Measurements from ENCODE around the gene WDR4.
"Not testable (repeated sequence)": the region's sequence is repeated elsewhere in the genome, so short reads cannot be mapped to it uniquely, and the experiment has no call there.

WDR4 gene

GRCh38 chr21:42852925-42853570, 26.3 kb downstream of the WDR4 start:
- H3K4me3 ChIP-seq (replicated peaks; ENCODE audit: low read depth, low read length): no peak overlapping the region
- DNase-seq (ENCODE audit: low read depth): no peak
- TF ChIP-seq, protein P1, sequence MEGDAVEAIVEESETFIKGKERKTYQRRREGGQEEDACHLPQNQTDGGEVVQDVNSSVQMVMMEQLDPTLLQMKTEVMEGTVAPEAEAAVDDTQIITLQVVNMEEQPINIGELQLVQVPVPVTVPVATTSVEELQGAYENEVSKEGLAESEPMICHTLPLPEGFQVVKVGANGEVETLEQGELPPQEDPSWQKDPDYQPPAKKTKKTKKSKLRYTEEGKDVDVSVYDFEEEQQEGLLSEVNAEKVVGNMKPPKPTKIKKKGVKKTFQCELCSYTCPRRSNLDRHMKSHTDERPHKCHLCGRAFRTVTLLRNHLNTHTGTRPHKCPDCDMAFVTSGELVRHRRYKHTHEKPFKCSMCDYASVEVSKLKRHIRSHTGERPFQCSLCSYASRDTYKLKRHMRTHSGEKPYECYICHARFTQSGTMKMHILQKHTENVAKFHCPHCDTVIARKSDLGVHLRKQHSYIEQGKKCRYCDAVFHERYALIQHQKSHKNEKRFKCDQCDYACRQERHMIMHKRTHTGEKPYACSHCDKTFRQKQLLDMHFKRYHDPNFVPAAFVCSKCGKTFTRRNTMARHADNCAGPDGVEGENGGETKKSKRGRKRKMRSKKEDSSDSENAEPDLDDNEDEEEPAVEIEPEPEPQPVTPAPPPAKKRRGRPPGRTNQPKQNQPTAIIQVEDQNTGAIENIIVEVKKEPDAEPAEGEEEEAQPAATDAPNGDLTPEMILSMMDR (IDR thresholded peaks at IDR 0.05; ENCODE audit: low read length, missing control alignments): no peak

DNA sequence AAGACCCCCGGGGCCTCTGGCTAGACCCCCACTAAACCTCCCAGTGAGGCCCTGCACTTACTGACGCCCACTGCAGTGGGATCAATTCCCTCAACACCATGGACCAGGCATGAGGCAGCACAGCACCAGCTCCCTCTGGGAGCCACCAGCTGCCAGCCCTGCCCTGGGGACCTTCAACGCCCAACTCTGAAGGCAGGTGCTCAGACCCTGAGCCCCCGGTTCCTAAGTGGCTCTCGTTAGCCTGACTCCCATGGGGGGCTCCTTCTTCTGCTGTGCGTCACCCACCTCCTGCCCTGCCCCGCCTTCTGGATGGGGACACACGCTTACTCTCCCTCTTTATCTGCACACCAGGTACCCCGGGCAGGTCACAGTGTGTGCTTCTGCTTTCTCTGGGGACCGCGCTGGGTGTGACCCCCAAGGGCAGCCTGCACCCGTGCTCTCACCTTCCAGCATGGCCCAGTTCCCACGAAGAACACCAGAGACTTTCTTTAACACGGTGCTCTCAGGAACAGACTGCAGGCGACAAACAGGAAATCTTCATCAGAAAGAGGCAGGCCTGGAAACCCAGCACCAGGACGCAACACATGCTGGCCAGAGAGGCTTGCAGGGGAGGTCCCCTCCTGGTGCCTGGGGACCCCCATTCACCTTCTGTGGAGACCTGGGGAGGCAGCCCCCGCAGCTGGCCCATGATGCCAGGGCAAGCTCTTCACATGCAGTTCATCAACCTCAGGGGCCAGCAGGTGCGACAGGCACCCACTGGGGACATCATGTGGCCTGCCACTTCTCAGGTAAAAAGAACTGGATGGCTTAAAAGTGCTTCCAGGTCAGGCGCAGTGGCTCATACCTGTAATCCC, 27.3 kb downstream of the WDR4 start:
- no peak for DNase-seq (ENCODE audit: low read depth)
- TF ChIP-seq, protein P1 (IDR thresholded peaks at IDR 0.05; ENCODE audit: low read length, missing control alignments): no peak
- H3K4me3 ChIP-seq (replicated peaks; ENCODE audit: low read depth, low read length): no peak overlapping the region

GRCh38 chr21:42850866-42851391, 28.4 kb downstream of the WDR4 start:
- DNase-seq (ENCODE audit: low read depth): peak; percentile 24

GRCh38 chr21:42850463-42850862, 28.9 kb downstream of the WDR4 start:
- no peak overlapping the region for H3K4me3 ChIP-seq (replicated peaks; ENCODE audit: low read depth, low read length)
- no peak for DNase-seq (ENCODE audit: low read depth)
- TF ChIP-seq, protein P1 (IDR thresholded peaks at IDR 0.05; ENCODE audit: low read length, missing control alignments): no peak

More at GRCh38 chr21:42850866-42851391, 28.4 kb downstream of the WDR4 start:
- TF ChIP-seq, protein P1 (IDR thresholded peaks at IDR 0.05; ENCODE audit: low read length, missing control alignments): peak; percentile 42
- no peak overlapping the region for H3K4me3 ChIP-seq (replicated peaks; ENCODE audit: low read depth, low read length)

DNA sequence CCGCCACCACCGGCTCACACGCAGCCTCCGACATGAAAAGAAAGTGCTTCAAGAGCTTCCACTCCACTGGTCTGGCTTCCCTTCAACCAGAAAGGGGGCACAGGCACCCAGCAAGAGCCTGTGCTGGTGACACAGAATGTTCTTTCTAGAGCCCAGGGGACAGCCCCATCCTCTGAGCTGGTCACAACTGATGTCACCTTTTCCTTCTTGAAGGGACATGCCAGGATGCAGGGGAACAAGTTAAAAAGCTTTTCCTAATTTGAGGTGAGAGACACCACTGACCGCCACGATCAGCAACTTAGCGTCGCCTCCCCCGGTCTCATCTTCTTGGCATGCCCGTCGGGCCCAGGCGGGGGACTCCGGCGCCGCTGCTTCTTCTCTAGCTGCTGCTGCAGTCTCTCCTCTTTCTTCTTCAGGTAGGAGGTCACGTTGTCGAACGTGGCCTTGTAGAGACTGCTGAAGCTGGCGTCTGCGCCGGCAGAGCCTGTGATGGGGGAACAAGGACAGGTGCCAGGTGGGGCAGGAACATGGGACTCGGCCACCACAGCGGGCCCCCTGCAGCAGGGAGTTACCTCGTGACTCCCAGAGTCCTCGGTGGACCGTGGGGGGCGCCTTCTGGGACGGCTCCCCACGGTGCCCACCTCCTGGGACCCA, 29.5 kb downstream of the WDR4 start:
- TF ChIP-seq, protein P1 (IDR thresholded peaks at IDR 0.05; ENCODE audit: low read length, missing control alignments): no peak
- DNase-seq (ENCODE audit: low read depth): no peak
- H3K4me3 ChIP-seq (replicated peaks; ENCODE audit: low read depth, low read length): no peak overlapping the region

DNA sequence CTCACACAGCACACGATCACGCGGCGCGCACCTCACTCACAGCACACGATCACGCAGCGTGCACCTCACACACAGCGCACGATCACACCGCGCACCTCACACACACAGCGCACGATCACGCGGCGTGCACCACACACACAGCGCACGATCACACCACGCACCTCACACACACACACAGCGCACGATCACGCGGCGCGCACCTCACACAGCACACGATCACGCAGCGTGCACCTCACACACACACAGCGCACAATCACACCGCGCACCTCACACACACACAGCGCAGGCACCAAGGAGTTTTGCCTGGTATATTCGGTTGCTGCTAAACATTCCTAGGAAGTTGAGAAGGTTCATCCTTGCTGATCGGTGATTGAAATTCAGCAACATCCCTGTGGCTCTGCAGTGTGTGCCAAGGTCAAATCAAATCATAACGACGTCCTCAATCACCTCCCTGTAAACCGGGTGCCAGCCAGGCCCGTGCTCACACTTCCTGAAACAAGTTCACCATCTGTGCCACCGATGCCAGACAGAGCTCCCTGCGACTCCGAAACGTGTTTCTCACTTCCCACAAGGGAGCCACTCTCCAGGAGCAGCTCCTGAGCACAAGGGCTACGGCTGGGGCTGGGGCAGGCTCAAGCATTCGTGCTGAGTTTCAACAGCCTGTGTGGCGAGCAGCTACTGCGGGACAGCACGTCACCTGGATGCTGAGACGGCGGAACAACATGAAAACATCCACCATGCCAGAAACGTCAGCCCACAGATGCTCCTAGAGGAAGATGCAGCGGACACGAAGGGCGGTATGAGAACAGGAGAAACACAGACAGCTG, 30.2 kb downstream of the WDR4 start:
- no peak for DNase-seq (ENCODE audit: low read depth)
- H3K4me3 ChIP-seq (replicated peaks; ENCODE audit: low read depth, low read length): no peak overlapping the region
- TF ChIP-seq, protein P1 (IDR thresholded peaks at IDR 0.05; ENCODE audit: low read length, missing control alignments): no peak

DNA sequence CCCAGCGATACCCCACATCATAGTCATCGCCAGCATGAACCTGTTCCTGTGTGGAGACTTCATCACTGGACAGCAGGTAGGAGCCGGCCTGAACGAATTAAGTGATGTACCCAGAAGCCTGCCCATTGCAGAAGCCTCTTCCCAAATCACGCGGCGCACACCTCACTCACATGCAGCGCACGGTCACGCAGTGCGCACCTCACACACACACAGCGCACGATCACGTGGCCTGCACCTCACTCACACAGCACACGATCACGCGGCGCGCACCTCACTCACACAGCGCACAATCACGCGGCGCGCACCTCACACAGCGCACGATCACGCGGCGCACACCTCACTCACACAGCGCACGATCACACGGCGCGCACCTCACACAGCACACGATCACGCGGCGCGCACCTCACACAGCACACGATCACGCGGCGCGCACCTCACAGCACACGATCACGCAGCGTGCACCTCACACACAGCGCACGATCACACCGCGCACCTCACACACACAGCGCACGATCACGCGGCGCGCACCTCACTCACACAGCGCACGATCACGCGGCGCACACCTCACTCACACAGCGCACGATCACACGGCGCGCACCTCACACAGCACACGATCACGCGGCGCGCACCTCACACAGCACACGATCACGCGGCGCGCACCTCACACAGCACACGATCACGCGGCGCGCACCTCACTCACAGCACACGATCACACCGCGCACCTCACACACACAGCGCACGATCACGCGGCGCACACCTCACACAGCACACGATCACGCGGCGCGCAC, 31.0 kb downstream of the WDR4 start:
- not testable (repeated sequence) for H3K4me3 ChIP-seq (replicated peaks; ENCODE audit: low read depth, low read length); DNase-seq (ENCODE audit: low read depth)
